ENCODE data around the gene LAIR2.
"Not testable (repeated sequence)": the region's sequence is repeated elsewhere in the genome, so short reads cannot be mapped to it uniquely, and the experiment has no call there.

GRCh38 chr19:54497747-54498450 is 4.7 kb upstream of the LAIR2 start:
- not testable (repeated sequence) for TF ChIP-seq POLR2AphosphoS5, POLR2A (IDR thresholded peaks at IDR 0.05)
- TF ChIP-seq, protein P1, sequence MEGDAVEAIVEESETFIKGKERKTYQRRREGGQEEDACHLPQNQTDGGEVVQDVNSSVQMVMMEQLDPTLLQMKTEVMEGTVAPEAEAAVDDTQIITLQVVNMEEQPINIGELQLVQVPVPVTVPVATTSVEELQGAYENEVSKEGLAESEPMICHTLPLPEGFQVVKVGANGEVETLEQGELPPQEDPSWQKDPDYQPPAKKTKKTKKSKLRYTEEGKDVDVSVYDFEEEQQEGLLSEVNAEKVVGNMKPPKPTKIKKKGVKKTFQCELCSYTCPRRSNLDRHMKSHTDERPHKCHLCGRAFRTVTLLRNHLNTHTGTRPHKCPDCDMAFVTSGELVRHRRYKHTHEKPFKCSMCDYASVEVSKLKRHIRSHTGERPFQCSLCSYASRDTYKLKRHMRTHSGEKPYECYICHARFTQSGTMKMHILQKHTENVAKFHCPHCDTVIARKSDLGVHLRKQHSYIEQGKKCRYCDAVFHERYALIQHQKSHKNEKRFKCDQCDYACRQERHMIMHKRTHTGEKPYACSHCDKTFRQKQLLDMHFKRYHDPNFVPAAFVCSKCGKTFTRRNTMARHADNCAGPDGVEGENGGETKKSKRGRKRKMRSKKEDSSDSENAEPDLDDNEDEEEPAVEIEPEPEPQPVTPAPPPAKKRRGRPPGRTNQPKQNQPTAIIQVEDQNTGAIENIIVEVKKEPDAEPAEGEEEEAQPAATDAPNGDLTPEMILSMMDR (IDR thresholded peaks at IDR 0.05), result not testable (repeated sequence)
